Activated gamma-delta T cell treated with Interleukin-2 at 50 U/mL for 16 hours (primary cell): Measurements from ENCODE around the gene TPRKB.
"Not testable (repeated sequence)": the region's sequence is repeated elsewhere in the genome, so short reads cannot be mapped to it uniquely, and the experiment has no call there.

ENCODE experiments used
- DNase-seq: peaks from one replicate; pipeline ENCODE4 v3.0.0-alpha.2; 2020

TPRKB gene

DNA sequence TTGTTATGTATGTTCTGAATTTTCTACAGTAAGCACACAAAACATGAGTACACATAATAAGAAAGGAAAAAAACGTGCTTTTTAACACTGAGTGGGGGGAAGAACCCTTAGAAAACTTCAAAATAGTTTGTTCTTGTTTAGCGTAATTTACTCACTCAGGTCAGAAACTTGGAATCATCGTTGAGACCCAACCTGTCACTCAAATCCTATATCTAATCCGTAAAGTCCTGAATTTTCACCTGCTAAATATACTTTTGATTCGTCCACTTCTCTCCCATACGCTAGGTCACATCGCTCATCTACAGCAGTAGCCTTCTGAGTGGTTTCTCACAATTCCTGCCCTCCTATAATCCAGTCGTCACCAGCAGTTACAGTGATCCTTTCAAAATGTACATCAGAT is 767 bp downstream of the TPRKB start:
- DNase-seq, result no peak

DNA sequence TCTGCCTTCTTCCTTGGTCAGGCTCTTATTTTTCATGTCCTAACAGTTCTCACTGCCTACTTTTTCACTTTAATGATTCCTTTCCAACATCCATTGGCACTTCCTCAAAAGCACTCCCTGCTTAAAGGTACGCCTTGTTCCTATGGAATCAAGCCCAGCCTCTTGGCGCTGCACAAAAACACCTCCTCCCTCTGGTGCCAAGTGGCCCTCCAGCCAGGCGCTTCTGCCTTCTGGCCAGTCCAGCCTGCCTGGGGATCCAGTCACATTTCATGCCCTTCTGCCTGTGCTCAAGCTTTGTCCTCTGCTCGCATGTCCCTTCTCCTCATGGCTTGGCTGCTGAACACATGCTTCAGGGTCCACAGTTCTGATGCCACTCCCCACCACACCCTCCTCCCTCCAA is 6.3 kb downstream of the TPRKB start:
- no peak for DNase-seq

DNA sequence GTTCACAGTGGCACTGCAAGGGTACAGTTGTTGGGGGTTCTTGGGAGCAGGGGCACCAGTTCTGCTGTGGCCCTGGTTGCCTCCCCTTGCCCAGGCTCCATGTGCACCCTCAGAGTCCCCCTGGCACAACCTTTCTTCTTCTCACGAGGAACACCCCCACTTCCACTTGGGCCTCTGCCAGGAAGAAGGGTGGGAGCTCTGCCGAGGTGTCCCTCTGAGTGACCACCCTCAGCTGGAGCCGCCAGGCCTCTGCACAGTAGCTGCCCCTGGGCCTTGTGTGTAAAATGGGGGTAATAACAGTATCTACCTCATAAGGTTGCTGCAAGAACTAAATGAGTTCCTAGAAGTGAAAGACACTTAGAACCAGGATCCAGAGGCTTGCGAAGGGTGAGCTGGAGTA is 8.4 kb downstream of the TPRKB start:
- no peak for DNase-seq

DNA sequence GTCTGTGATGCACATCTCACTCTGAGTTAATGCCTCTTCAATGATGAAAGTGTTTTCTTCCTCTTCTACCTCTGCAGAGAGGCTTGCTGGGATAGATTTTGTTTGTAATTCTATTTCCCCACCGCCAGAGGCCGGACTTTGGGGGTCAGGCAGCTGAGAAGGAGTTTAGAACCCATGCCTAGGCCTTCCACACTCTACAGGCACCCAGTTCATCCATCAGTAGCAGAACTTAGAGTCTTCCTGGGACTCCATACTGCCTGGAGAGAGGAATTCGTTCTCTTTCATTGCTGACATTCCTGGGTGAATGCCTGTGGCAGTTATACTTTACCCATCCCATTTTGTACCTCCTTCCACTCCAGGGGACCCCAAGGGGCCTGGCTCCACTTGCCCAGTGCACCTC is 9.1 kb downstream of the TPRKB start:
- DNase-seq, result no peak

DNA sequence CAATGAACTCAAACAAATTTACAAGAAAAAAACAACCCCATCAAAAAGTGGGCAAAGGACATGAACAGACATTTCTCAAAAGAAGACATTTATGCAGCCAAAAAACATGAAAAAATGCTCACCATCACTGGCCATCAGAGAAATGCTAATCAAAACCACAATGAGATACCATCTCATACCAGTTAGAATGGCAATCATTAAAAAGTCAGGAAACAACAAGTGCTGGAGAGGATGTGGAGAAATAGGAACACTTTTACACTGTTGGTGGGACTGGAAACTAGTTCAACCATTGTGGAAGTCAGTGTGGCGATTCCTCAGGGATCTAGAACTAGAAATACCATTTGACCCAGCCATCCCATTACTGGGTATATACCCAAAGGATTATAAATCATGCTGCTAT is 10.5 kb downstream of the TPRKB start:
- DNase-seq, result not testable (repeated sequence)

DNA sequence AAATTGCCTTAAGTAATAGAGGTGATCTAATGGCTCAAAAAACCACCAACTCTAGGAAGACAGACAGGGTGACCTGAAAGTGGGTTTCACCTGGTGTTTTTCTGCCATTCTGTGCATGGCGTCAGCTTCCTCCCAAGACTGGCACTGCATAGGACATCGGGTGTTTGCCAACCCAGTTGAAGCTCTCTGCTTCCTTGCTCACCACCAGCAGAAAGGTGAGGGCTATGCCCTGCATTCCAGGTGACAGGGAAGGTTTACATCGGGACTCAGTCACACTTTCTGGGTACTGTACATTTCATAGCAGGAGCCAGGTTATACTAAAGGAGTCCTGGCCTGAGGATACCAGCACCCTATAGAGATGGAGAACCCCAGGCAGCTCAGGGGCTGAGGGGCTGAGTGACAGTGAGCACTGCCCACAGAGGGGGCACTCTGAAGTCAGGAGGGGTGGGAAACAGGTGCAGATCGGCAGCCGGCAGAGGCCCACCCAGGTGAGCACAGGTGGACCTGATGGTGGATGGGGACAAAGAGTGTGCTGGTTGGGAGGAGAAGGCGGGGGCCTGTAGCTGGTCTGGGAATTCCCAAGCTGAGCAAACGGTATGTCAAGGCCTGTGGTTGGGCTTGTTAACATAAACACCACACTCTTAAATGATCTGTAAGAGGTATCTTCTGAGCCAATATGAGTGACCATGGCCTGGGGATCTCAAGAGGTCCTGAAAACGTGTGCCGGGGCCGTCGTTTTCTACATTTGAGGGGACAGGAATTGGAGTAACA is 18.1 kb downstream of the TPRKB start:
- no peak for DNase-seq

DNA sequence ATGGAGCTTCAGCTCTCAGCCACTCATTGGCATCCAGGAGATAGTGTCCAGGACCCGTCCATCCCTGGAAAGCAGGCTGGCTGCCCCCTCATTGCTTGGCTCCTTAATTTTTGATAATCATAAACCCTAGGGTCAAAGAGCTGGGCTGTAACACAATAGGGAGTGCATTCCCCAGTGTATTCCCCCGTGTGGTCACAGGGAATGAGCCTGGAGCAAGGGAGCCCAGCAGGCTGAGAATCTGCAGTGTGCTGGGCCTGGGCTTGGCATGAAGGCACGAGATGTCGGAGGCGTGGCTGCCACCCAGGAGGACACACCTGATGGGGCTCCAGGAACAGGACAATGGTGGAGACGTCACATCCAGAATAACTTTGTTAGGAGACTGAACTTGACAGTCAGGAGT is 18.7 kb downstream of the TPRKB start:
- DNase-seq, result no peak

DNA sequence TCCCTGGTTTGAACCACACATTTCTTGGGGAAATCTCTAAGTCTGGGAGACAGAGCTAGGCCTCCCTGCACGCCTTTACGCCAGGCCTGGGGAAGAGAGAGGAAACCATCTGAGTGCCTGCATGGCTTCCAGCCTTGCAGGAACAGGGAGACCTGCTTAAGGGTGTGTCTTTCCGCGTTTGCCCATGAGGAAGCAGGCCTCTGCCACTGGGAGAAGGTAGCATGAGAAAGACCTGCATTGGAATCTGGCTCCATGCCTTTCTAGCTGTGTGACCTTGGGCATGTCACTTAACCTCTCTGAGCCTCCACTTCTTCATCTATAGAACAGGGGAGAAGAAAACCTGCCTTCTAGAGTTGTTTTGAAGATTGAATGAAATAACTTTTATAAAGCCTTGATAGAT is 19.4 kb downstream of the TPRKB start:
- not testable (repeated sequence) for DNase-seq

DNA sequence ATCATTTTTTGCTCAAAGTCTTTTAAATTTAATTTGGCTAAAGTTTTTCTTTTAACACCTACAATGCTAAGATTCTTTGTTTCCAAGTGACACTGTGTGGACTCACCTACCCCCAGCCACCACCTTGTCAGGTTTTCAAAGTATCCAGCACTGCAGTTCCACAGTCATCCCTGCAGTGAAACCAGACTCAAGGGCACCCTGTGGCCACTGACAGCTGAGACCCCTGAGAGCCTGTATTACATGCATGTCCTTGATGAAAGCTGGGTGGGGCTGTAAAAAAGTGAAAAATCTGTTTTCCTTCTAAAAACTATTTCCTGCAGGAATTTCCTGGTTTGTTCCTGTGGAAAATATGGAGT is 19.9 kb downstream of the TPRKB start:
- no peak for DNase-seq

DNA sequence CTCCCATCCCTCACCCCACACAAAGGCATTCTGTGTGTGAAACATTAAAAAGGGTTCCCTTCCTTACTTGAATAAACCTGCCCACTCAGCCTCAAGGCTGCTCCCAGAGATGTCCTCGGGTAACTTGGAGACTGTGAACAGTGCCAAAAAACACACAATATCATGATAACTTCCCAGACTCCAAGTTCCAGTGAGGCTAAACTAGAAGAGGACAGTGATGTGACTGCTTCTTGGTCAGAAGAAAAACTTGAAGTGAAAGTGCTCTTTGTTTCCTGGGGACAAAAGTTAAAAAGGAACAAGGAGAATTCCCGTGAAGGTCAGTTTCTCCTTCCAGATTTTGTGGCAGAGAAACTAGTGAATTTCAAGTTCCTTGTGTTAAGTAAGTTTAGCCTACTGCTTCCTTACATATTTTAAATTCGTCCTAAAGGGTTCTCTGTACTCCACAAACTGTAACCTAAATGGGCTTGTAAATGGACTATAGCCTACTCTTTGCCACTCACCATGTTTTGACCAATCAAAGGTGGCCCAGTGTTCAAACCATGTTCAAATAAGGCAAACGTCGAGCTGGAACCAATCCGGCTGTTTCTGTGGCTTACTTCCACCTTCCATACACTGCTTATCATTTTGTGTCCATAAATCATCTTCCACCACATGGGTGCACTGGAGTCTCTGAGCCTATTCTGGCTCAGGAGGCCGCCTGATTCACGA is 20.4 kb downstream of the TPRKB start:
- no peak for DNase-seq

DNA sequence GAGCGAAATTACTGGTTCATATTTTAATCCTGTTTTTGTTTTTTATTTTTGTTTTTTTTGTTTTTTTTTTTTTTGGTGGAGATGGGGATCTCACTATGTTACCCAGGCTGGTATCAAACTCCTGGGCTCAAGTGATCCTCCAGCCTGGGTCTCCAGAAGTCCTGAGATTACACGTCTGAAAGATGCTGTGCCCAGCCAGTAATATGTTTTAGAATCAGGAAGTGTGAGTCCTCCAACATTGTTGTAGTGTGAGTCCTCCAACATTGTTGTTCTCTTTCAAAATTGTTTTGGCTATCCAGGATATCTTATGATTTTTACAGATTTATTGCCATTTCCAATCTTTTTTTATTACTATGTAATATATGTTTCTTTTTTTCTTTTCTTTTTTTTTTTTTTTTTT is 23.1 kb downstream of the TPRKB start:
- DNase-seq, result no peak

DNA sequence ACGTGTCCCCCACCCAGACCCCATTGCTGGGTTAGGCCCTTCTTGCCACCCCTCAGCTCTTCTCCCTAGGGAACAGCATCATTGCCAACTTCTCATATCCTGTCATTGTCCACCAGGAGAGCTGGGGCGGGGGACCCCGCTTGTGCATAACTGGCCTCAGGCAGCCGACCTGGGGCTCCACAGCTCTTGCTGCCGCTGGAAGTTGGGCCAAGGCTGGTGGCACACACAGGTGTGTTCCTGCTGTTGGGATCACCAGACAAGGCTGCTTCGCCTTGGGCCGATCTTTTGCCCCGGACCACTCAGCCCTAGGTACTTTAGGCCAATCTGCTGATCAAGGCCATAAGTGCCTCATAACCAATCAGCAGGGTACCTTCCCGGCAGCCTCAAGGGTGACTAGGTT is 28.6 kb downstream of the TPRKB start:
- no peak for DNase-seq

DNA sequence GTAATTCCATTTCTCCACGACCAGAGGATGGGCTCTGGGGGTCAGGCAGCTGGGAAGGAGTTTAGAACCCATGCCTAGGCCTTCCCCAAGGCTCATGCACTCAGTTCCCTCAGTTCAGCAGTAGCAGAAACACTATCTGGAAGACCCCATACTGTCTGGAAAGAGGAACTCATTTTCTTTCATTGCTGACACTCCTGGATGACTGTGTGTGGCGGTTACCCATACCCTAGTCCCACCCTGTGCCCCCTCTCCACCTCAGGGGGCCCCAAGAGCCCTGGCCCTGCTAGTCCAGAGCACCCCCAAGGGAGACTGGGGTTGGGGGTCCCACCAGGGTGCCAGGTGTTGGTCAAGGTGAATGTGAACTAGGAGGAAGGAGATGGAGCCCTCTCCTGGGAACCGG is 29.5 kb downstream of the TPRKB start:
- DNase-seq, result no peak

DNA sequence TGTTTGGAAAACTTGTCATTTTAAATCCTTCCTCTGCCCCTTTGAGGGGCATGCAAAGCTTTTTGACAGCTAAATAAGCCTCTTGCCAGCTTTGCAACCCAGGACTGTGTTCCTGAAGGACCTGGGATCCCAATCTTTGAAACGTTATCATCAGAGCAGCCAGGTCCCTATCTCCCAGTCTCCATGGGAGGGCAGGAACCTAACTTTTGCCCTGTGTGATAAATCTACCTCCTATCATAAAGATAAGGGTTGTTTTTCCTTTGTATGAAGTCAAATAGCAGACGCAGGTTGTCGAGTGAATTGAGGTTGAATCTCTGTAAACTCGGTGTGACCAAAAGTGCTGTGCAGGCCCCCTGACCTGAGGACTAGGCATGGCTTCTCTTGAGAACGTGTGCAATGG is 30.1 kb downstream of the TPRKB start:
- DNase-seq, result no peak

DNA sequence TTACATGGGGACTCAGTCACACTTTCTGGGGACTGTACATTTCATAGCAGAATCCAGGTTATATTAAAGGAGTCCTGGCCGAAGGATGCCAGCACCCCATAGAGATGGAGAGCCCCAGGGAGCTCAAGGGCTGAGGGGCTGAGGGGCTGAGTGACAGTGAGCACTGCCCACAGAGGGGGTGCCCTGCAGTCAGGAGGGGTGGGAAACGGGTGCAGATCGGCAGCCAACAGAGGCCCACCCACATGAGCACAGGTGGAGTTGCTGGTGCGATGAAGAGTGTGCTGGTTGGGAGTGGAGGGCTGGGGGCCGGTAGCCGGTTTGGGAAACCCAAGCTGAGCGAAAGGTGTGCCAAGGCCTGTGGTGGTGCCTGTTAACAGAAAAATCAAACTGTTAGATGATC is 32.1 kb downstream of the TPRKB start:
- DNase-seq, result no peak

DNA sequence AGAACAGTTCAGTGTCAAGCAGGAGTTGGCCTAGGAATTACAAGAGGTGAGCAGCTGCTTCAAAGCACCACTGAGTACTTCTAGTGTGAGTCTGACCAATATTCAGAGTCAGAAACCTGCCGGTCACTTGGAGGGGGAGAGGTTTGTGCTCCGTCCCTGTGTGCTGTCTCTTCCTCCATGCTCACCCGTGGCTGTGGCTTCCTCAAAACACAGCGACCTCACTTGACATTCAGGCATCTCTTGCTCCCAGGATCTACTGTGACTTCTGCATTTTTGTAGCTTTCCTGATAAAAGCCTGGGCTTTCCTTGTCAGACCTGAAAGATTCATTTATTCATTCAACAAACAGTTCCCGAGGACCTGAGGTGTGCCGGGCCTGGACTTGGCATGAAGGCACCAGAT is 32.9 kb downstream of the TPRKB start:
- DNase-seq, result no peak

DNA sequence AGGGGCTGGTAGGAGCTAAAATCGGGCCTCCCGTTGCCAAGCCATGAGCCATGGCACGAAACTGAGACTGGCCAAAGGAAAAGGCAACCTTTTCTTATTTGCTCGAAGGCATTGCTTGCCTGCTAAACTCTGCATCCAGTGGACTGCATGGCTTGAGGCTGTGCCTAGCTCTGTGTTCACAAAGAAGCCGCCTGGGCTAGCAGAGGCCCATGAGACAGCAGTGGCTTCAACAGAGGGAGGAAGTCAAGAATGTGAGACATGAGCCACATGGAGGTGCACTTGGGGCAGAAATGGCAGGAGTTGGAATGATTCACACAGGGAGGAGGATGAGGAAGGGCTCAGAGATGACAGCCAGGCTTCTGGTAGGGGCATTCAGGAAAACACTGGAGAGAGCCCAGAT is 33.5 kb downstream of the TPRKB start:
- DNase-seq, result no peak

DNA sequence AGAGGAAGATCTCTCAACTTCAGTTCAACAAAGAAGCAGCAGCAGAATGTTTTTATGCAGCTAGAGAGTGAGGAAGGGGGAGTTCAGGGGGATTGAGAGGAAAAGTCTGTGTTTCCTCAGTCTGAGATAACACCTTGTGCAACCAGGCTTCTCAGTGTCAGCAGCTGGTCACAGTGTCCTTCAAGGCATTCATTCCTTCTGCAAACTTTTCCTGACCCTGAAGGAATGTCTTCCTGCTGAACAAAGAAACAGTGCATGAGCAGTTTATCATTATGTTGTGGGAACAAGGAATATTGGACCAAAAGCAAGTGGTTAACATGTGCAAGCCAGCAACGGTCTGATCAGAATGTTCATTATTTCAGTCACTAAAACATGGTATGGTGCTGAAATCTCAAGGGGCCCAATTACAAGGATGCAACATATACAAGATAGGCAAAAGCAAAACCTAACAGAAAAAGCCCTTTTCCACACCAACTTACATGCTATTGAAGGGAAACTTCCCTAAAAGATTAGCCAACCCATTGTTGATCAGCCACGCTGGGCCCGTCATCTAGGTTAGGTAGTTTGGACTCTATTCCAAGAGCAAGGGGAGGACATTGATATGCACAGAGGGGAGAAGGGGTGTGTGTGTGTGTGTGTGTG is 34.2 kb downstream of the TPRKB start:
- DNase-seq, result not testable (repeated sequence)

DNA sequence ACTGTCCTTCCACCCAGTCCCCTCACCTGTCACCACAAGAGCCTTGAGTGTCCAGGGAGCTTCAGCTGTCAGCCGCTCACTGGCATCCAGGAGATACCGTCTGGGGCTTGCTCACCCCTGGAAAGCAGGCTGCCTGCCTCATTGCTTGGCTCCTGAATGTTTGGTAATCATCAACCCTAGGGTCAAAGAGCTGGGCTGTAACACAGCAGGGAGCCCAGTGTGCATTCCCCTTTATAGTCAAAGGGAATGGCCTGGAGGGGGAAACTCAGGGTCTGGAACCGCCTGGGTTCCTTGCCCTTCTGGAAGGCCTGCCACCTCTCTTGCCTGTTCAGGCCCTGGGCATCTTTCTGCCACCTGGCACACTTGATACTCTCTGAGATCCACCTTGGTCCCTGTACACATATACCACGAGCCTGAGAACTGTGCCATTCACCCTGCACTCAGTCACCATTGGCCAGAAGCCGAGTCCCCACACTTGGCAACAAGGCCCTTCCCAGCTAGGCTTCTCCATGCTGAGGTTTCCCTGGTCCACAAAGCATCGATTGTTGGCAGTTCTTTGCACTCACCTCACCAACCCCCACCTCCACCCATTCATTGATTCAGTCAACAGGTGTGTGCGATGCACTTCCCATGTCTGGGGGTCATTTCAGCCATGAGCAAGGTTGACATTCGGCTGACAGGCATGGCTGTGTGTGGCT is 35.0 kb downstream of the TPRKB start:
- no peak for DNase-seq

DNA sequence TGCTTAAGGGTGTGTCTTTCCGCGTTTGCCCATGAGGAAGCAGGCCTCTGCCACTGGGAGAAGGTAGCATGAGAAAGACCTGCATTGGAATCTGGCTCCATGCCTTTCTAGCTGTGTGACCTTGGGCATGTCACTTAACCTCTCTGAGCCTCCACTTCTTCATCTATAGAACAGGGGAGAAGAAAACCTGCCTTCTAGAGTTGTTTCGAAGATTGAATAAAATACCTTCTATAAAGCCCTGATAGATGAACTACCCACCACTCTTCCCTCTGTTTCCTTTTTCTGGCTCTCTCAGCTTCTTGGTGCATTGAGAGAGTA is 35.7 kb downstream of the TPRKB start:
- DNase-seq, result not testable (repeated sequence)

DNA sequence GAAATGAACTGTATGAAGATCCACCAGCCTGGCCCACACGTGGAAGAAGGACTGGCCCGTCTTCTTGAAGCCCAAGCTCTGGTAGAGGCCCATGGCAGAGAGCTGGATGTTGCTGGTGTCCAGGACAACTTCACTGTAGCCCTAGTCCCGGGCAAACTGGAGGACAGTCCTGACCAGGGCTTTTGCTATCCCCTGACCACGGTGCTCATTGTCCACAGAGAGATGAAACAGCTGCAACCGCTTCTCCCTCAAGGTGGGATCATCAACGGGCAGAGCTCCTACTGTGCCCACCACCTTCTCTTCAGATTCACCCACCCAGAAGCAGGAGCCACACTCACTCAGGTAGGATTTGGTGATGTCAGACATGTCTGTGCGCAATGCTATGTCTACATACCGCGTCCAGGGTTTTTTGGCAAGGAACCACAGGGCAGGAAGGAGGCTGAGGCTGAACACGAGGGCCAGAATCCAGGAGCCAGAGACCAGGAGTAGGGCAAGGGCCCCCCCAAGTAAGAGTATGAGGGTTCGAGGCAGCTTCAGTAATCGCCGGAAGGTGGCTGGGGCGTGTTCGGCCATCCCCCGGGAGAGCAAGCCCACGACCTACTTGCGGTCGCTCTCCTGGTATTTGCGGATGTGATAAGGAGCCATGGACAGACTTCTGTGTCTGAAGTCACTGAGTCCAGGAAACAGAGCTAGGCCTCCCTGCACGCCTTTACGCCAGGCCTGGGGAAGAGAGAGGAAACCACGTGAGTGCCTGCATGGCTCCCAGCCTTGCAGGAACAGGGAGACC is 36.3 kb downstream of the TPRKB start:
- DNase-seq, result no peak

DNA sequence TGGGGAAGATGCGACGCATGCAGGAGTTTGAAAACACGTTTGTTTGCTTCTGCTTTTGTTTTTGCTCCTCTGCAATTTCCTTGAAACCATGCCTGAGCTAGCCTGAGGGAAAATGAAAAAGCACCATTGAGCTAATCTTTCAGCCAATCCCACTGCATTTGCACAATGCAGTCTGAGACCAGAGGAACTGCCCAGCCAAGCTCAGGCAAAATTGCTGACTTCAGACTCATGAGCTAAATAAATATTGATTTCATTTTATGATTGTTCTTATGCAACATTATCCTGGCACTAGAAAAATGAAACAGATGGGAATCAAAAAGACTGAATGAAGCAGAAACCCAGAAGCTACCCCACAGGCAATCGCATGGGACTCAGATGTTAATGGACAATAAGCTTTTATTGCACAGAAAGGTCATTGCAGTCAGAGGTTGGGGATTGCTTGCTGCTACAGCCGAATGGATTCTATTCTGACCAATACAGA is 37.0 kb downstream of the TPRKB start:
- DNase-seq, result no peak

DNA sequence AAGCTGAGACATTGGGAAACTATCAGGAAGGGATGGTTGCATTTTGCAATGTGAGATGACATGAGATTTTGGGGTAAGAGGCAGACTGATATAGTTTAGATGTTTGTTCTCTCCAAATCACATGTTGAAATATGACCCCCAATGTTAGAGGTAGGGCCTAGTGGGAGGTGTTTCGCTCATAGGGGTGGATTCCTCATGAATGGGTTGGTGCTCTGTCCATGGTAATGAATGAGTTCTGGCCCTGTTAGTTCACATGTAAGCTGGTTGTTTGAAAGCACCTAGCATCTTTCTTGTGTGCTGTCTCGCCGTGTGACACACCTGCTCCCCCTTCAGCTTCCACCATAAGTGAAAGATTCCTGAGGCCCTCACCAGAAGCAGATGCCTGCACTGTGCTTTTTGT is 37.7 kb downstream of the TPRKB start:
- DNase-seq, result no peak
